Neural cell (in vitro differentiated cells): ENCODE results near the gene SLC22A5. TPM values are rescaled to one million over a fixed set of nuclear protein-coding genes. Genes with fewer than 3 reads are reported as not detected.

Source experiments
- H2AFZ ChIP-seq: fragments of 200-600, 300-800 bp; sonication (generic), shearing (Covaris generic); 2 replicates; pipeline ENCODE4 v1.6.0; 2014; ENCODE audit warnings: low read depth, mild to moderate bottlenecking, antibody characterized with exemption, low read length, moderate library complexity
- H3F3A ChIP-seq: fragments of 200-600 bp; shearing (Covaris generic); 2 replicates; pipeline ENCODE4 v1.6.1; 2016; ENCODE audit warnings: mild to moderate bottlenecking, moderate library complexity, mixed read lengths, antibody characterized with exemption, low read length; ENCODE audit not compliant: insufficient read depth, poor library complexity, severe bottlenecking
- H3K27ac ChIP-seq: fragments of 200-600, 300-800 bp; sonication (generic), shearing (Covaris generic); 2 replicates; pipeline ENCODE4 v1.5.1; 2014; ENCODE audit warnings: mild to moderate bottlenecking, low read length, moderate library complexity
- H3K27me3 ChIP-seq: fragments of 300-800, 200-600 bp; sonication (generic), shearing (Covaris generic); 2 replicates; pipeline ENCODE4 v1.6.0; 2014; ENCODE audit warnings: mild to moderate bottlenecking, low read depth, low read length, moderate library complexity; ENCODE audit not compliant: insufficient read depth
- H3K36me3 ChIP-seq: fragments of 300-800, 200-600 bp; sonication (generic), shearing (Covaris generic); 2 replicates; pipeline ENCODE4 v1.5.1; 2014; ENCODE audit warnings: mild to moderate bottlenecking, antibody characterized with exemption, low read length, moderate library complexity; ENCODE audit not compliant: insufficient read depth
- H3K4me2 ChIP-seq: fragments of 300-800, 200-600 bp; sonication (generic), shearing (Covaris generic); 2 replicates; pipeline ENCODE4 v1.6.0; 2014; ENCODE audit warnings: mild to moderate bottlenecking, low read length
- H3K4me3 ChIP-seq: fragments of 300-800, 200-600 bp; sonication (generic), shearing (Covaris generic); 2 replicates; pipeline ENCODE4 v1.5.1; 2014; ENCODE audit warnings: mild to moderate bottlenecking, low read length, moderate library complexity
- H3K79me2 ChIP-seq: fragments of 200-600 bp; shearing (Covaris generic); replicated peaks from 2 replicates; pipeline ENCODE4 v1.6.0; 2014; ENCODE audit warnings: mild to moderate bottlenecking, low read length, moderate library complexity; ENCODE audit not compliant: insufficient read depth
- H3K9ac ChIP-seq: fragments of 300-800, 200-600 bp; sonication (generic), shearing (Covaris generic); 2 replicates; pipeline ENCODE4 v1.6.1; 2016; ENCODE audit warnings: mild to moderate bottlenecking, low read length, mixed read lengths
- H3K9me2 ChIP-seq: fragments of 200-600 bp; shearing (Covaris generic); 2 replicates; pipeline ENCODE4 v1.6.1; 2016; ENCODE audit warnings: mild to moderate bottlenecking, low read length, mixed read lengths; ENCODE audit not compliant: insufficient read depth
- H3K9me3 ChIP-seq: fragments of 200-600, 300-800 bp; sonication (generic), shearing (Covaris generic); 2 replicates; pipeline ENCODE4 v1.6.1; 2016; ENCODE audit warnings: mild to moderate bottlenecking, mixed run types, low read length, moderate library complexity, mixed read lengths
- H4K20me1 ChIP-seq: fragments of 200-600 bp; shearing (Covaris generic); 2 replicates; pipeline ENCODE4 v1.6.1; 2016; ENCODE audit warnings: mild to moderate bottlenecking, mixed run types; ENCODE audit not compliant: insufficient read depth
- CTCF ChIP-seq: fragments of 450-650 bp; IDR thresholded peaks from 2 replicates; pipeline ENCODE4 v1.5.1; 2014; ENCODE audit warnings: antibody characterized with exemption, mild to moderate bottlenecking, moderate library complexity; ENCODE audit not compliant: poor library complexity, severe bottlenecking
- EP300 ChIP-seq: fragments of 450-650 bp; conservative IDR thresholded peaks from 2 replicates; pipeline ENCODE4 v1.6.1; 2014; ENCODE audit warnings: antibody characterized with exemption, mild to moderate bottlenecking, moderate library complexity; ENCODE audit not compliant: poor library complexity, severe bottlenecking
- EZH2 ChIP-seq: fragments of 200-600, 300-800 bp; shearing (Covaris generic), sonication (generic); IDR thresholded peaks from 2 replicates; pipeline ENCODE4 v1.6.1; 2014; ENCODE audit warnings: antibody characterized with exemption, low read length, borderline replicate concordance, mild to moderate bottlenecking; ENCODE audit not compliant: insufficient read depth, poor library complexity, severe bottlenecking
- MXI1 ChIP-seq: fragments of 450-650 bp; conservative IDR thresholded peaks from 2 replicates; pipeline ENCODE4 v1.6.1; 2014; ENCODE audit warnings: antibody characterized with exemption, mild to moderate bottlenecking; ENCODE audit not compliant: poor library complexity, severe bottlenecking
- POLR2AphosphoS5 ChIP-seq: IDR thresholded peaks from 2 replicates; pipeline ENCODE4 v1.6.1; 2012
- RAD21 ChIP-seq: fragments of 450-650 bp; conservative IDR thresholded peaks from 2 replicates; pipeline ENCODE4 v1.6.1; 2014; ENCODE audit warnings: antibody characterized with exemption, mild to moderate bottlenecking, moderate library complexity
- REST ChIP-seq: IDR thresholded peaks from 2 replicates; pipeline ENCODE4 v1.6.1; 2012; ENCODE audit warnings: borderline replicate concordance
- SMC3 ChIP-seq: fragments of 450-650 bp; conservative IDR thresholded peaks from 2 replicates; pipeline ENCODE4 v1.6.1; 2014; ENCODE audit warnings: antibody characterized with exemption, mild to moderate bottlenecking, moderate library complexity; ENCODE audit not compliant: poor library complexity
- TAF1 ChIP-seq: IDR thresholded peaks from 2 replicates; pipeline ENCODE4 v1.6.1; 2012; ENCODE audit warnings: low read depth
- polyA plus RNA-seq: library from polyadenylated mRNA; depleted of rRNA; stranded (reverse); fragments of >200 nt; gene quantifications from 2 replicates; pipeline ENCODE4 v1.2.3, GENCODE V29; 2014

The SLC22A5 gene
- polyA plus RNA-seq, 1 donor from 2014 or later = 5.5 TPM

- Histone ChIP-seq H3K9me2 (no peaks in the 10 kb centered on the region), H3K79me2 (no peaks in the 10 kb centered on the region), H3K27ac (no peak overlapping the region), H4K20me1 (no peaks in the 10 kb centered on the region), H3K9me3 (no peaks in the 10 kb centered on the region), H3F3A (no peaks in the 10 kb centered on the region), H3K27me3 (no peaks in the 10 kb centered on the region), H2AFZ (no peak overlapping the region), H3K4me2 (no peak overlapping the region), H3K9ac (no peak overlapping the region), H3K36me3 (no peaks in the 10 kb centered on the region), H3K4me3 (no peak overlapping the region)
- TF ChIP-seq MXI1 (no peak), REST (no peak), SMC3 (no peak), EP300 (no peak), TAF1 (no peak), RAD21 (no peak), CTCF (no peak), POLR2AphosphoS5 (no peak), EZH2 (no peak)
These were observed 5.9 kb upstream of the SLC22A5 start for GRCh38 chr5:132363431-132364112.

GRCh38 chr5:132364319-132364718 is 5.2 kb upstream of the SLC22A5 start:
- H3K4me3 ChIP-seq = no peak overlapping the region

More at GRCh38 chr5:132364319-132364718, 5.2 kb upstream of the SLC22A5 start:
- H3K4me2 ChIP-seq = no peak overlapping the region
- no peaks in the 10 kb centered on the region for H3K79me2 ChIP-seq
- no peak for TF ChIP-seq TAF1
- TF ChIP-seq EZH2 = no peak
- no peak for TF ChIP-seq REST
- no peak for TF ChIP-seq RAD21
- no peak for TF ChIP-seq MXI1
- TF ChIP-seq POLR2AphosphoS5 = no peak
- TF ChIP-seq SMC3 = no peak
- TF ChIP-seq EP300 = no peak
- TF ChIP-seq CTCF = no peak
- no peaks in the 10 kb centered on the region for H3F3A ChIP-seq
- H2AFZ ChIP-seq = no peak overlapping the region
- no peaks in the 10 kb centered on the region for H3K9me2 ChIP-seq
- H3K9ac ChIP-seq = no peak overlapping the region
- H3K27ac ChIP-seq = no peak overlapping the region
- H4K20me1 ChIP-seq = no peaks in the 10 kb centered on the region
- H3K36me3 ChIP-seq = no peaks in the 10 kb centered on the region
- H3K27me3 ChIP-seq = no peaks in the 10 kb centered on the region
- no peaks in the 10 kb centered on the region for H3K9me3 ChIP-seq
